ENCODE results near the gene HOXB5. TPM values are rescaled to one million over a fixed set of nuclear protein-coding genes. Genes with fewer than 3 reads are reported as not detected.

The HOXB5 gene
- 1 to 10 TPM; 2.9 to 4.2 TPM for total RNA-seq
- 100 to 1,000 TPM; 108 to 116 TPM for polyA plus RNA-seq (ENCODE audit: insufficient read length in 2 of 2)
- long read RNA-seq, donor 1, transcript HOXB5-201 (2 exons, 2,041 nt), result major isoform, 29 of 29 reads
- long read RNA-seq, donor 1, partial matches to known transcripts, result 0 of 29 reads
- long read RNA-seq, donor 1, other reads (novel, unspliced or antisense), result 0 of 29 reads
- long read RNA-seq, donor 2, transcript HOXB5-201 (2 exons, 2,041 nt), result major isoform, 19 of 19 reads
- long read RNA-seq, donor 2, partial matches to known transcripts, result 0 of 19 reads
- long read RNA-seq, donor 2, other reads (novel, unspliced or antisense), result 0 of 19 reads
- long read RNA-seq, donor 3, transcript HOXB5-201 (2 exons, 2,041 nt), result major isoform, 18 of 18 reads
- long read RNA-seq, donor 3, partial matches to known transcripts, result 0 of 18 reads
- long read RNA-seq, donor 3, other reads (novel, unspliced or antisense), result 0 of 18 reads
- long read RNA-seq, donor 4, transcript HOXB5-201 (2 exons, 2,041 nt), result major isoform, 16 of 16 reads
- long read RNA-seq, donor 4, partial matches to known transcripts, result 0 of 16 reads
- long read RNA-seq, donor 4, other reads (novel, unspliced or antisense), result 0 of 16 reads

GRCh38 chr17:48593126-48593829, at the start of gene HOXB5:
Gene HOXB5 (minus strand): TSS chr17:48593779. CDS start chr17:48593682, 97 bp downstream.
- H3K36me3 ChIP-seq (ENCODE audit: control insufficient read depth, insufficient read depth, low read length), result peaks cover 61% of the 10 kb centered on the region
- H3K27ac ChIP-seq (ENCODE audit: low read depth, low read length), result peak within 1 kb of the TSS; percentile 99
- DNase-seq (ENCODE audit: low read depth in 4 of 6, low spot score in 6 of 6), result peak in 1 of 6 donors; percentile 91
- WGBS (ENCODE audit: insufficient coverage), result under 1% methylated on average over 46 of the region's 50 CpGs
- H3K9me3 ChIP-seq (ENCODE audit: control insufficient read depth, insufficient read depth, low read length), result no peaks in the 10 kb centered on the region
- peaks cover 73% of the 10 kb centered on the region for H3K4me1 ChIP-seq (ENCODE audit: control insufficient read depth, insufficient read depth, low read length)
- no peaks in the 10 kb centered on the region for H3K27me3 ChIP-seq (ENCODE audit: control insufficient read depth, insufficient read depth, low read length)
- peak within 1 kb of the TSS; percentile 94 for H3K4me3 ChIP-seq (ENCODE audit: low read depth, low read length)

- Histone ChIP-seq H3K4me1 (ENCODE audit: control insufficient read depth, insufficient read depth, low read length) (peaks cover 41% of the 10 kb centered on the region), H3K4me3 (ENCODE audit: low read depth, low read length) (no peak overlapping the region), H3K36me3 (ENCODE audit: control insufficient read depth, insufficient read depth, low read length) (no peaks in the 10 kb centered on the region), H3K27me3 (ENCODE audit: control insufficient read depth, insufficient read depth, low read length) (peaks cover 75% of the 10 kb centered on the region), H3K27ac (ENCODE audit: low read depth, low read length) (no peak overlapping the region), H3K9me3 (ENCODE audit: control insufficient read depth, insufficient read depth, low read length) (no peaks in the 10 kb centered on the region)
- no peak for DNase-seq (ENCODE audit: low read depth in 4 of 6, low spot score in 6 of 6)
- 22% methylated on average over 10 of the region's 23 CpGs for WGBS (ENCODE audit: insufficient coverage)
These were observed 49.5 kb upstream of the HOXB5 start for GRCh38 chr17:48642843-48643696.

GRCh38 chr17:48642059-48642842, 48.7 kb upstream of the HOXB5 start:
- Histone ChIP-seq H3K36me3 (ENCODE audit: control insufficient read depth, insufficient read depth, low read length) (no peaks in the 10 kb centered on the region), H3K27ac (ENCODE audit: low read depth, low read length) (no peak overlapping the region), H3K27me3 (ENCODE audit: control insufficient read depth, insufficient read depth, low read length) (peaks cover 70% of the 10 kb centered on the region), H3K4me3 (ENCODE audit: low read depth, low read length) (no peak overlapping the region), H3K9me3 (ENCODE audit: control insufficient read depth, insufficient read depth, low read length) (no peaks in the 10 kb centered on the region), H3K4me1 (ENCODE audit: control insufficient read depth, insufficient read depth, low read length) (peaks cover 40% of the 10 kb centered on the region)
- WGBS (ENCODE audit: insufficient coverage), result 14% methylated on average over 55 of the region's 58 CpGs
- DNase-seq (ENCODE audit: low read depth in 4 of 6, low spot score in 6 of 6), result peak in 1 of 6 donors; percentile 3

- Histone ChIP-seq H3K4me3 (ENCODE audit: low read depth, low read length) (no peak overlapping the region), H3K27ac (ENCODE audit: low read depth, low read length) (no peak overlapping the region), H3K36me3 (ENCODE audit: control insufficient read depth, insufficient read depth, low read length) (no peaks in the 10 kb centered on the region), H3K27me3 (ENCODE audit: control insufficient read depth, insufficient read depth, low read length) (peaks cover 68% of the 10 kb centered on the region), H3K4me1 (ENCODE audit: control insufficient read depth, insufficient read depth, low read length) (peaks cover 44% of the 10 kb centered on the region), H3K9me3 (ENCODE audit: control insufficient read depth, insufficient read depth, low read length) (no peaks in the 10 kb centered on the region)
- peak in 1 of 6 donors; percentile 14 for DNase-seq (ENCODE audit: low read depth in 4 of 6, low spot score in 6 of 6)
- 18% methylated on average over 21 of the region's 29 CpGs for WGBS (ENCODE audit: insufficient coverage)
These were observed 48.0 kb upstream of the HOXB5 start for GRCh38 chr17:48641541-48642058.

GRCh38 chr17:48640858-48641180, 47.2 kb upstream of the HOXB5 start:
- Histone ChIP-seq H3K27ac (ENCODE audit: low read depth, low read length) (no peak overlapping the region), H3K9me3 (ENCODE audit: control insufficient read depth, insufficient read depth, low read length) (no peaks in the 10 kb centered on the region), H3K36me3 (ENCODE audit: control insufficient read depth, insufficient read depth, low read length) (no peaks in the 10 kb centered on the region), H3K4me1 (ENCODE audit: control insufficient read depth, insufficient read depth, low read length) (peaks cover 44% of the 10 kb centered on the region), H3K4me3 (ENCODE audit: low read depth, low read length) (no peak overlapping the region), H3K27me3 (ENCODE audit: control insufficient read depth, insufficient read depth, low read length) (peaks cover 60% of the 10 kb centered on the region)
- no CpG with 5 or more reads among the region's 1 CpG for WGBS (ENCODE audit: insufficient coverage)
- no peak for DNase-seq (ENCODE audit: low read depth in 4 of 6, low spot score in 6 of 6)

GRCh38 chr17:48639982-48640857, 46.6 kb upstream of the HOXB5 start:
- Histone ChIP-seq H3K9me3 (ENCODE audit: control insufficient read depth, insufficient read depth, low read length) (no peaks in the 10 kb centered on the region), H3K36me3 (ENCODE audit: control insufficient read depth, insufficient read depth, low read length) (no peaks in the 10 kb centered on the region), H3K4me3 (ENCODE audit: low read depth, low read length) (no peak overlapping the region), H3K4me1 (ENCODE audit: control insufficient read depth, insufficient read depth, low read length) (peaks cover 49% of the 10 kb centered on the region), H3K27me3 (ENCODE audit: control insufficient read depth, insufficient read depth, low read length) (peaks cover 56% of the 10 kb centered on the region), H3K27ac (ENCODE audit: low read depth, low read length) (no peak overlapping the region)
- 80% methylated on average over 2 of the region's 6 CpGs for WGBS (ENCODE audit: insufficient coverage)
- no peak for DNase-seq (ENCODE audit: low read depth in 4 of 6, low spot score in 6 of 6)

GRCh38 chr17:48639136-48639535, 45.6 kb upstream of the HOXB5 start:
- H3K27me3 ChIP-seq (ENCODE audit: control insufficient read depth, insufficient read depth, low read length), result peaks cover 56% of the 10 kb centered on the region
- no peaks in the 10 kb centered on the region for H3K9me3 ChIP-seq (ENCODE audit: control insufficient read depth, insufficient read depth, low read length)
- WGBS (ENCODE audit: insufficient coverage), result 23% methylated on average over 4 of the region's 5 CpGs
- no peak overlapping the region for H3K27ac ChIP-seq (ENCODE audit: low read depth, low read length)
- no peaks in the 10 kb centered on the region for H3K36me3 ChIP-seq (ENCODE audit: control insufficient read depth, insufficient read depth, low read length)
- no peak overlapping the region for H3K4me3 ChIP-seq (ENCODE audit: low read depth, low read length)
- peaks cover 55% of the 10 kb centered on the region for H3K4me1 ChIP-seq (ENCODE audit: control insufficient read depth, insufficient read depth, low read length)
- no peak for DNase-seq (ENCODE audit: low read depth in 4 of 6, low spot score in 6 of 6)

Measured in spinal cord (tissue), 10 donors.